Panc1 (cell line): Measurements from ENCODE around the gene DNMT3A. TPM values are rescaled to one million over a fixed set of nuclear protein-coding genes. Genes with fewer than 3 reads are reported as not detected.

ENCODE experiments used
- ATAC-seq: fragments of 200-7000 bp; cut with Tn5 transposase; 2 replicates; pipeline ENCODE4 v1.9.1; 2020; ENCODE audit warnings: mild to moderate bottlenecking, moderate library complexity
- BruUV-seq: library from RNA; stranded (reverse); fragments of 400-500 nt; replicated peaks from 2 replicates; lab custom pipeline; 2021; lab: Mats Ljungman, UMichigan
- CTCF ChIA-PET: fragments of 300-600 bp; sonication (Branson Sonifier 250); formaldehyde crosslinking; loops from one replicate; lab custom pipeline; 2022; ENCODE audit warnings: antibody characterized with exemption; lab: Charles Lee
- POLR2A ChIA-PET: fragments of 300-600 bp; sonication (Branson Sonifier 250); formaldehyde crosslinking; loops from one replicate; lab custom pipeline; 2022; ENCODE audit warnings: antibody characterized with exemption; lab: Charles Lee
- DNase-seq: peaks from one replicate; pipeline ENCODE4 v3.0.0-alpha.2; 2010; ENCODE audit warnings: low read depth, low spot score
- H3K27ac ChIP-seq: 2 replicates; pipeline ENCODE4 v1.5.1; 2011; ENCODE audit warnings: mild to moderate bottlenecking, low read length, inconsistent platforms
- H3K27me3 ChIP-seq: fragments of 200-500 bp; sonication (Bioruptor generic); 2 replicates; pipeline ENCODE4 v1.6.0; 2014; ENCODE audit warnings: low read length, inconsistent platforms; ENCODE audit not compliant: control insufficient read depth, insufficient read depth
- H3K36me3 ChIP-seq: fragments of 200-500 bp; sonication (Bioruptor generic); 2 replicates; pipeline ENCODE4 v1.5.1; 2014; ENCODE audit warnings: inconsistent platforms, mild to moderate bottlenecking, low read length, moderate library complexity; ENCODE audit not compliant: control insufficient read depth, insufficient read depth
- H3K4me1 ChIP-seq: 2 replicates; pipeline ENCODE4 v1.5.1; 2011; ENCODE audit warnings: inconsistent platforms, mild to moderate bottlenecking, low read length, moderate library complexity; ENCODE audit not compliant: control insufficient read depth, insufficient read depth
- H3K4me3 ChIP-seq, 2 experiments: 2 replicates each; pipeline ENCODE4 v1.5.1; 2011 to 2012; ENCODE audit warnings: low read depth in 2 of 2, low read length in 2 of 2, mild to moderate bottlenecking in 2 of 2, inconsistent platforms in 1 of 2, moderate library complexity in 1 of 2
- H3K9me3 ChIP-seq: fragments of 200-500 bp; sonication (Bioruptor generic); 2 replicates; pipeline ENCODE4 v1.5.1; 2014; ENCODE audit warnings: low read depth, mild to moderate bottlenecking, inconsistent platforms, low read length, moderate library complexity; ENCODE audit not compliant: control insufficient read depth, insufficient read depth
- CTCF ChIP-seq: fragments of 450-650 bp; IDR thresholded peaks from 2 replicates; pipeline ENCODE4 v1.5.1; 2017; ENCODE audit warnings: mild to moderate bottlenecking
- POLR2AphosphoS5 ChIP-seq: IDR thresholded peaks from 2 replicates; pipeline ENCODE4 v1.6.1; 2012; ENCODE audit warnings: mild to moderate bottlenecking, low read depth, low read length, moderate library complexity
- SIN3A ChIP-seq: IDR thresholded peaks from 2 replicates; pipeline ENCODE4 v1.6.1; 2012; ENCODE audit warnings: low read depth, mild to moderate bottlenecking, low read length, moderate library complexity, borderline replicate concordance; ENCODE audit not compliant: insufficient read depth
- TCF7L2 ChIP-seq: IDR thresholded peaks from 2 replicates; pipeline ENCODE4 v1.6.1; 2011; ENCODE audit warnings: mild to moderate bottlenecking, low read depth, low read length, inconsistent platforms
- in situ Hi-C: cut with HindIII; loops from 2 replicates; pipeline ENCODE4 v1.10.0; 2016; ENCODE audit warnings: low sequenced_read_pairs, low pct_unique_long_range_greater_than_20kb
- intact Hi-C: fragments of 100-400 bp; cut with micrococcal nuclease; formaldehyde crosslinking; loops from one replicate; pipeline ENCODE4 v1.10.0; 2022; ENCODE audit not compliant: unreplicated experiment
- total RNA-seq: library from RNA; stranded (reverse); gene quantifications from one replicate; pipeline ENCODE4 v1.2.1, GENCODE V29; 2021; ENCODE audit not compliant: unreplicated experiment
- TF ChIP-seq, protein P1 (sequence below), 2 experiments: IDR thresholded peaks; 2 replicates each; pipeline ENCODE4 v1.6.1; 2011 to 2012; ENCODE audit warnings: low read depth in 2 of 2, control low read depth in 1 of 2, low read length in 1 of 2, mild to moderate bottlenecking in 1 of 2, moderate library complexity in 1 of 2; ENCODE audit not compliant: insufficient read depth in 1 of 2

Gene DNMT3A
- total RNA-seq, 1 experiment from 2014 or later, result 29.3 TPM

GRCh38 chr2:25298776-25299431 lies 42.8 kb downstream of the DNMT3A start:
- no TSS peak for BruUV-seq
- Histone ChIP-seq H3K4me3 (no peak overlapping the region), H3K4me1 (peaks cover 5% of the 10 kb centered on the region; the same call in 1 of the 2 replicates), H3K9me3 (no peaks in the 10 kb centered on the region), H3K36me3 (no peaks in the 10 kb centered on the region), H3K27ac (no peak overlapping the region), H3K27me3 (no peaks in the 10 kb centered on the region)
- no peak for ATAC-seq
- ChIA-PET POLR2A (no interaction called here), CTCF (no interaction called here)
- TF ChIP-seq POLR2AphosphoS5 (no peak), TCF7L2 (no peak), CTCF (no peak), SIN3A (no peak)
- TF ChIP-seq, protein P1, sequence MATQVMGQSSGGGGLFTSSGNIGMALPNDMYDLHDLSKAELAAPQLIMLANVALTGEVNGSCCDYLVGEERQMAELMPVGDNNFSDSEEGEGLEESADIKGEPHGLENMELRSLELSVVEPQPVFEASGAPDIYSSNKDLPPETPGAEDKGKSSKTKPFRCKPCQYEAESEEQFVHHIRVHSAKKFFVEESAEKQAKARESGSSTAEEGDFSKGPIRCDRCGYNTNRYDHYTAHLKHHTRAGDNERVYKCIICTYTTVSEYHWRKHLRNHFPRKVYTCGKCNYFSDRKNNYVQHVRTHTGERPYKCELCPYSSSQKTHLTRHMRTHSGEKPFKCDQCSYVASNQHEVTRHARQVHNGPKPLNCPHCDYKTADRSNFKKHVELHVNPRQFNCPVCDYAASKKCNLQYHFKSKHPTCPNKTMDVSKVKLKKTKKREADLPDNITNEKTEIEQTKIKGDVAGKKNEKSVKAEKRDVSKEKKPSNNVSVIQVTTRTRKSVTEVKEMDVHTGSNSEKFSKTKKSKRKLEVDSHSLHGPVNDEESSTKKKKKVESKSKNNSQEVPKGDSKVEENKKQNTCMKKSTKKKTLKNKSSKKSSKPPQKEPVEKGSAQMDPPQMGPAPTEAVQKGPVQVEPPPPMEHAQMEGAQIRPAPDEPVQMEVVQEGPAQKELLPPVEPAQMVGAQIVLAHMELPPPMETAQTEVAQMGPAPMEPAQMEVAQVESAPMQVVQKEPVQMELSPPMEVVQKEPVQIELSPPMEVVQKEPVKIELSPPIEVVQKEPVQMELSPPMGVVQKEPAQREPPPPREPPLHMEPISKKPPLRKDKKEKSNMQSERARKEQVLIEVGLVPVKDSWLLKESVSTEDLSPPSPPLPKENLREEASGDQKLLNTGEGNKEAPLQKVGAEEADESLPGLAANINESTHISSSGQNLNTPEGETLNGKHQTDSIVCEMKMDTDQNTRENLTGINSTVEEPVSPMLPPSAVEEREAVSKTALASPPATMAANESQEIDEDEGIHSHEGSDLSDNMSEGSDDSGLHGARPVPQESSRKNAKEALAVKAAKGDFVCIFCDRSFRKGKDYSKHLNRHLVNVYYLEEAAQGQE (IDR thresholded peaks at IDR 0.05; ENCODE audit: insufficient read depth in 1 of 2, low read depth in 2 of 2, low read length in 1 of 2), result no peak
- intact Hi-C loops (no loop called here), in situ Hi-C loops (no loop called here)
- DNase-seq, result no peak

GRCh38 chr2:25297738-25298137 lies 44.0 kb downstream of the DNMT3A start:
- BruUV-seq, result no TSS peak
- no peak overlapping the region for H3K27ac ChIP-seq
- ChIA-PET CTCF (no interaction called here), POLR2A (no interaction called here)
- H3K9me3 ChIP-seq, result no peaks in the 10 kb centered on the region
- H3K4me3 ChIP-seq, result no peak overlapping the region
- peaks cover 5% of the 10 kb centered on the region; the same call in 1 of the 2 replicates for H3K4me1 ChIP-seq
- no peaks in the 10 kb centered on the region for H3K36me3 ChIP-seq
- no peaks in the 10 kb centered on the region for H3K27me3 ChIP-seq
- no peak for TF ChIP-seq CTCF
- TF ChIP-seq TCF7L2, result no peak
- TF ChIP-seq, protein P1 (IDR thresholded peaks at IDR 0.05; ENCODE audit: insufficient read depth in 1 of 2, low read depth in 2 of 2, low read length in 1 of 2), result no peak
- TF ChIP-seq SIN3A, result no peak
- no peak for TF ChIP-seq POLR2AphosphoS5
- no peak for DNase-seq
- in situ Hi-C loops (no loop called here), intact Hi-C loops (no loop called here)
- no peak for ATAC-seq
